ENCODE measurements around the gene ARF1. TPM values are rescaled to one million over a fixed set of nuclear protein-coding genes. Genes with fewer than 3 reads are reported as not detected.

The ARF1 gene
- total and polyA plus RNA-seq, 10 of the 15 experiments (the other 5 are each of a cell fraction or from before 2014, with no cell fraction given), result 48.4 to 508 (median 283) TPM

- TF ChIP-seq EP300 (IDR thresholded peaks at IDR 0.05; ENCODE audit: borderline replicate concordance in 1 of 2, control insufficient read depth in 1 of 2, low read depth in 2 of 2, low read length in 2 of 2) (no peak), NR2F1 (conservative IDR thresholded peaks at IDR 0.05) (no peak)
Observed at GRCh38 chr1:228050571-228051231, 31.8 kb upstream of the ARF1 start (continued).

- FAIRE-seq (no peak), ATAC-seq (no peak), DNase-seq (ENCODE audit: low read depth, low spot score) (no peak)
- 55% methylated on average over 18 of the region's 18 CpGs for WGBS (ENCODE audit: insufficient coverage, insufficient replicate concordance, low lambda C conversion rate, missing lambda C conversion rate)
- no peak for TF ChIP-seq PML (IDR thresholded peaks at IDR 0.05; ENCODE audit: low read length)
- no peak for TF ChIP-seq MEF2B (IDR thresholded peaks at IDR 0.05; ENCODE audit: partially characterized antibody, poor library complexity, severe bottlenecking)
- no peak for TF ChIP-seq CHD1 (IDR thresholded peaks at IDR 0.05; ENCODE audit: low read depth, low read length)
- no peak for TF ChIP-seq MTA3 (IDR thresholded peaks at IDR 0.05; ENCODE audit: borderline replicate concordance, low read length)
- no peak for TF ChIP-seq STAT1 (conservative IDR thresholded peaks at IDR 0.05)
- TF ChIP-seq ZNF274 (IDR thresholded peaks at IDR 0.05; ENCODE audit: insufficient read depth, insufficient read length), result no peak
- no peak for TF ChIP-seq ZNF622 (IDR thresholded peaks at IDR 0.05)
- TF ChIP-seq YY1 (IDR thresholded peaks at IDR 0.05; ENCODE audit: low read depth, low read length), result no peak
- no peak for TF ChIP-seq GABPA (IDR thresholded peaks at IDR 0.05; ENCODE audit: low read depth)
- TF ChIP-seq ZNF217 (IDR thresholded peaks at IDR 0.05), result no peak
- no peak for TF ChIP-seq KLF5 (IDR thresholded peaks at IDR 0.05; ENCODE audit: partially characterized antibody)
- no peaks in the 10 kb centered on the region for H3K79me2 ChIP-seq (ENCODE audit: control insufficient read depth, insufficient read depth, low read length)
- no peaks in the 10 kb centered on the region; the same call in 2 of the 3 replicates for H3K9me3 ChIP-seq (replicated peaks; ENCODE audit: control insufficient read depth, insufficient read depth, low read length)
- no peak overlapping the region for H3K4me3 ChIP-seq
- CTCF ChIA-PET, result no interaction called here
- H3K4me1 ChIP-seq (ENCODE audit: control insufficient read depth, insufficient read depth, low read length), result no peaks in the 10 kb centered on the region
- peaks cover 0 to 7% of the 10 kb centered on the region in 2 experiments; a peak in 3 of 4 replicates for H3K27me3 ChIP-seq (replicated peaks in 1 of 2; ENCODE audit: control insufficient read depth in 2 of 2, insufficient read depth in 2 of 2, low read length in 1 of 2)
- H3K27ac ChIP-seq (ENCODE audit: control insufficient read depth, insufficient read depth), result no peak overlapping the region
- SMC1A ChIA-PET (ENCODE audit: uncharacterized antibody, unreplicated experiment), result no interaction called here
- no peak overlapping the region for H3K9ac ChIP-seq (ENCODE audit: control insufficient read depth, insufficient read depth, low read length)
- intact Hi-C loops (cut with micrococcal nuclease; ENCODE audit: unreplicated experiment) (no loop called here), in situ Hi-C loops (cut with MboI) (no loop called here)
- no peaks in the 10 kb centered on the region for H3K36me3 ChIP-seq (ENCODE audit: control insufficient read depth in 2 of 2, insufficient read depth in 2 of 2, low read length in 1 of 2)
- RAD21 ChIA-PET (ENCODE audit: unreplicated experiment), result no interaction called here
- H2AFZ ChIP-seq (ENCODE audit: control insufficient read depth, low read depth, low read length), result no peak overlapping the region
- no peak overlapping the region for H3K4me2 ChIP-seq (ENCODE audit: control insufficient read depth, insufficient read depth)
- no TSS peak for BruUV-seq (replicated peaks)
- POLR2A ChIA-PET, result no interaction called here
- no peaks in the 10 kb centered on the region for H4K20me1 ChIP-seq (ENCODE audit: control insufficient read depth, insufficient read depth)
Observed at GRCh38 chr1:228058172-228058948, 24.1 kb upstream of the ARF1 start.

Measured in GM12878 (cell line).